ENCODE data around the gene ATP2C2. TPM values are rescaled to one million over a fixed set of nuclear protein-coding genes. Genes with fewer than 3 reads are reported as not detected.
"Not testable (repeated sequence)": the region's sequence is repeated elsewhere in the genome, so short reads cannot be mapped to it uniquely, and the experiment has no call there.

Gene ATP2C2
- total RNA-seq, 4 donors from 2014 or later, result 12.9 to 26.9 (median 18.6) TPM

DNA sequence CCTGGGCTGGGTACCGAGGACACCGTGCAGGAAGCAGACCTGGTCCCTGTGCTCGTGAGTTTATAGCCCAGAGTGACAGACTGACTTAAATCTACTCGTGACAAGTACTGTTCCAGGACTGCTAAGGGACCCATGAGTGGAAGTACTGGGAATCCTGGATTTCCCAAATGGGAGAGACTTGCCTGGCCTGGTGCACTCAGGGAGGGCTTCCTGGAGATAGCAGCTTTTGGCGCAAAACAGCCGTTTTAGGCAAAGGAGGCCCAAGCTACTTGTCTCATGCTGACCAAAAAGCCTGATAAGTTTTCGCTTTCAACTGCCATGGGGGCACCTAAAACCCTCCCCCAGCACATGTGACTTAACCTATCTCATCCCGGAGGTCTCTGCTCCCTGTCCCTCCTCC, 51.4 kb downstream of the ATP2C2 start:
- WGBS, 2 donors, result 93% methylated on average over 4 to 8 of the region's 8 CpGs
- no peak for TF ChIP-seq CTCF (IDR thresholded peaks at IDR 0.05)
- TF ChIP-seq POLR2A (IDR thresholded peaks at IDR 0.05), result no peak

GRCh38 chr16:84420556-84420955, 52.2 kb downstream of the ATP2C2 start:
- H3K27ac ChIP-seq; H3K27me3 ChIP-seq; H3K4me1 ChIP-seq; H3K9me3 ChIP-seq; intact Hi-C loops (cut with DNase I); H3K4me3 ChIP-seq (replicated peaks in 1 of 3); DNase-seq; H3K36me3 ChIP-seq: not testable (repeated sequence)
- 73 to 84% methylated on average over 6 of the region's 6 CpGs for WGBS, 2 donors

More for the DNA sequence above, 51.4 kb downstream of the ATP2C2 start:
- Histone ChIP-seq H3K9me3 (no peaks in the 10 kb centered on the region), H3K4me3 (replicated peaks in 1 of 3) (no peak overlapping the region), H3K4me1 (no peaks in the 10 kb centered on the region), H3K27ac (no peak overlapping the region), H3K27me3 (no peaks in the 10 kb centered on the region), H3K36me3 (no peaks in the 10 kb centered on the region)
- no peak for DNase-seq
- intact Hi-C loops (cut with DNase I), result no loop called here

DNA sequence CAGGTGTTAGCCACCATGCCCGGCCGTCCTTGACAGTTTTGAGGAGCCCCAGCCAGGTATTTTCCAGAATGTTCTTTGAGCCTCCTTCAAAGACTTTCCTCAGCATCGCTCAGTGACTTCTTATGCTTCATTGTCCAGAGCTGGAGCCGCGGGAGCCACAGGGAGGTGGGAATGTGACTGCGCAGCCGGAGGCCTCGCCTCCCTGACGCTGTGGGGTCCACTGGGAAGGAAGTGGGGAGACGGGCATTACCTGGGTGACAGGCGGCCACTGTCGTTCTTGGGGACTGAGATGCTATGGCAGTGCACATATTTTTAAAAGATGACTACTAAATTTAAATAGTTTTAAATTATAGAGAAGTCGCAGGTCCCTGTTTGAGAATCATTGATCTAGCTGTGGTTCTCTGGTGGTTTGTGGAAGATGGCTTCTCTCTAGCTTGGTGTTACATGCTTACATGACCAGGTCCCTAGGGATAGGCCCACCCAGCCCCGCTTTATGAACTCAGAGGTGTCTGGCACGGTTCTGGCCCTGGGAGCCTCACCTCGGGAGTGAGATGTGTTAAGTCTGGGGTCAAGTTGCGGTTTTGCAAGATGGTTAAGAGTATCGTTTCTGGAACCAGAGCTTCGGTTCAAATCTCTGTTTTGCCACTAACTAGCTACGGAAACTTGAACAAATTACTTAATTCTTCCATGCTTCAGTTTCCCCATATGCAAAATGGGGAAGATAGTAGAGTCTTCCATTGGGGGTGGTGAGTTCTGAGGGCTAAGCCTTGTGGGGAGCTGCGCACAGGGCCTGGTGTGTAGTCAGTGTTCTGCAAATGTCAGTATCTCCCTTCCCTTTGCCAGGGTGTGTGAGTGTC, 53.0 kb downstream of the ATP2C2 start:
- 84 to 92% methylated on average over 21 of the region's 21 CpGs for WGBS, 2 donors
- no peak for TF ChIP-seq CTCF (IDR thresholded peaks at IDR 0.05)
- TF ChIP-seq POLR2A (IDR thresholded peaks at IDR 0.05), result no peak
- no peak for DNase-seq

GRCh38 chr16:84421938-84422220, 53.5 kb downstream of the ATP2C2 start:
- intact Hi-C loops (cut with DNase I), result no loop called here
- DNase-seq, result no peak
- TF ChIP-seq CTCF (IDR thresholded peaks at IDR 0.05) (no peak), POLR2A (IDR thresholded peaks at IDR 0.05) (no peak)
- WGBS, 2 donors, result 75 to 85% methylated on average over 4 of the region's 4 CpGs
- Histone ChIP-seq H3K36me3 (no peaks in the 10 kb centered on the region), H3K9me3 (no peaks in the 10 kb centered on the region), H3K27ac (no peak overlapping the region), H3K4me3 (replicated peaks in 1 of 3) (no peak overlapping the region), H3K4me1 (no peaks in the 10 kb centered on the region), H3K27me3 (no peaks in the 10 kb centered on the region)

More for the DNA sequence above, 53.0 kb downstream of the ATP2C2 start:
- Histone ChIP-seq H3K4me3 (replicated peaks in 1 of 3) (no peak overlapping the region), H3K4me1 (no peaks in the 10 kb centered on the region), H3K27ac (no peak overlapping the region), H3K36me3 (no peaks in the 10 kb centered on the region), H3K9me3 (no peaks in the 10 kb centered on the region), H3K27me3 (no peaks in the 10 kb centered on the region)
- intact Hi-C loops (cut with DNase I), result no loop called here

- Histone ChIP-seq H3K9me3 (no peaks in the 10 kb centered on the region), H3K27ac (no peak overlapping the region), H3K4me1 (no peaks in the 10 kb centered on the region), H3K36me3 (no peaks in the 10 kb centered on the region), H3K27me3 (no peaks in the 10 kb centered on the region), H3K4me3 (replicated peaks in 1 of 3) (no peak overlapping the region)
- intact Hi-C loops (cut with DNase I), result no loop called here
- 89 to 97% methylated on average over 4 of the region's 4 CpGs for WGBS, 2 donors
- DNase-seq, result no peak
- TF ChIP-seq POLR2A (IDR thresholded peaks at IDR 0.05) (no peak), CTCF (IDR thresholded peaks at IDR 0.05) (no peak)
Observed at GRCh38 chr16:84423416-84423837, 55.1 kb downstream of the ATP2C2 start.
